GM19099 (cell line): Measurements from ENCODE around the gene EVPL.

Experiments
- POLR2A ChIP-seq: IDR thresholded peaks from 3 replicates; pipeline ENCODE4 v1.6.1; 2011; ENCODE audit warnings: low read depth; ENCODE audit not compliant: insufficient read length; ENCODE audit errors: extremely low read depth

The EVPL gene

DNA sequence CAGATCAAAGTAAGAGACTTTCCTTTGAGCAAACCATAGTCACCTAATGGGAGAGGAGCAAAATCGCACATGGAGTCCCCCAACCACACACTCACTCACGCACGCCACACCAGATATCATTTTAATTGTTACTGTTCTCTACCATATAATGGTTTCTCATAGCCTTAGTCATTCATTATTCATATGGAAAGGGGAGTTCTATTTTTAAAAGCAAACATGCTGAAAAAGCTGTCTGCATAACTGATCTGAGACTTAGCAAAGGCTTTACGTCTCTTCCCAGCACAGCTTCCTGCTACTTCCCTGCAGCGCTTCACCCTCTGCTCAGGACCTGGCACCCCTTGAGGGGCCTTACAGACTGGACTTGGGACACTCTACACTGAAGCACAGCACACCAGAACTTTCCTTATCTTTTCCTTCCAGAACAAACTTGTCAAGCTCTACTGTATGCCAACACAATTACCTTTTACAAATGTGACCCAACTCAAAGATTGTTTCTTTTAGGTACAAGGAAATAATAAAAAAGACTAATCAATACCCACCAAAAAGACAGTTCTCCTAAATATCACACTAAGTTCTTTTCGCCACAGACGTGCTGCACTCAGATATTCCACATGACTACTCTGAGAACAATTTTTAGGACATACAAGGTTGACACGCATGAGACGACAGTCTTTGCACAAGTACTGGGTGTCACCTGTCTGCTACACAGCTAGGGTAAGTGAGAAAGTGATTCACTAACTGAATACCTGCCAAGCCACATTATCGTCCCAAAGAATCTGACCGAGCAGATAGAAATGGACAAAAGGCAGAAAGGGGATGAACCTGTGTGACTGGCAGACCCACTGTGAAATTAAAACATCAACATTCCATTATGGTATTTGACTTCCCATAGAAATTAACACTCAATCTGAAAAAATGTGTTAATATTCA is 23.7 kb upstream of the EVPL start:
- TF ChIP-seq POLR2A = no peak

DNA sequence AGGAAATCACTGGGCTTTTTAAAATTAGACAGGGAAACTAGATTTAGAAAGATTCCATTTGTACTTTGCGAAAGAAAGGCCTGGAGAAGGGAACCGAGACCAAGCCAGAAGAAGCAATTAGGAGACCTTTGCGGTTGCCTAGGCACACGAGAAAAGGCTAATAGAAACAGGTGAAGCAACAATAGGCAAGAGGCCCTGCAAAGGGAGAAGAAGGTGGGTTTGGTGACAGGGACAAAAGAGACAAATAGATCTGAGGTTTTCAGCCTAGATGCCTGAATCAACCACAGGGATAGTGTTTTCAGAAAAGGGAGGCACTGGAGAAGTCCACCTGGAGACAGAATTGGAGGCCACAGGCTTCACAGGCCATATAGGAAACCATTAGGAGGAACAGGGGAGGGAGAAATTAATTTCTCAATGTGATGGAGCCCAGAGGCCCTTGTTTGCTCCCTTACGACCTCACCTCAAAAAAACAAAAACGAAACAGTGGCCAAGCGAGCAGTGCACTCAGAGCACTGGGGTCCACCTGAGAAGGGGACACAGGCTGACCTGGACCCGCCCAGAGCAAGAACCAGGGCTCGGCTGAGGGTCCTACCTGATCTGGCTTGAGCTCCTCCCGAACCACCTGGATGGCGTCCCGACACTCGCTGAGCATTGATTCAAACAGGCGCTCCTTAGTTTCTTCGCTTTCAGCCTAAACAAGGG is 22.9 kb upstream of the EVPL start:
- no peak for TF ChIP-seq POLR2A

- no peak for TF ChIP-seq POLR2A
Measured at GRCh38 chr17:76049239-76049638, 22.1 kb upstream of the EVPL start.

GRCh38 chr17:76048711-76049110 is 21.6 kb upstream of the EVPL start:
- TF ChIP-seq POLR2A = no peak

DNA sequence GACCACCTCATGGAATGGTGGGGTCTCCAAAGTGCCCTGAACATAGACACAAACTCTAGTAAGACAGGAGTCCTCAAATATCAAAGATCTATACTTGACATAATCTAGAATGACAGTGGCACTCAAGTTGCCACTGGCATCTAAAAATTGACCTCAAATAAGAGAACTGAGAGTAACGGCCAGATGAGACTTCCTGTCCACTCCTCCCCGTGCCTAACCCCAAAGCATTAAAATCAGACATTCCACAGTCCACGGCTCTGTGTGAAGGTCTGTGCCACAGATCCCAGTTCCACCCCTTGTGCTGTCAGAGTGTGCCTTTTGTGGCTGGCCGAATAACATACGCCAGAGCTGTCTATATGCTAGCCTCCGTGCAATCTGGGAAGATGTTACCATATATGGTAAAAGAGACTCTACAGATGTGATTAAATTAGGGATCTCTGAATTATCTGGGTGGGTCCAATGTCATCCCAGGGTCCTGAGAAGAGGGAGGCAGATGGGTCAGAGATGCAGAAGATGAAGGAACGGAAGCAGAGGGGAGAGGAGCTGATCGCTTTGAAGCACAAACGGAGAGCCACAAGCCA is 21.0 kb upstream of the EVPL start:
- no peak for TF ChIP-seq POLR2A

GRCh38 chr17:76046064-76046463 is 19.0 kb upstream of the EVPL start:
- no peak for TF ChIP-seq POLR2A

DNA sequence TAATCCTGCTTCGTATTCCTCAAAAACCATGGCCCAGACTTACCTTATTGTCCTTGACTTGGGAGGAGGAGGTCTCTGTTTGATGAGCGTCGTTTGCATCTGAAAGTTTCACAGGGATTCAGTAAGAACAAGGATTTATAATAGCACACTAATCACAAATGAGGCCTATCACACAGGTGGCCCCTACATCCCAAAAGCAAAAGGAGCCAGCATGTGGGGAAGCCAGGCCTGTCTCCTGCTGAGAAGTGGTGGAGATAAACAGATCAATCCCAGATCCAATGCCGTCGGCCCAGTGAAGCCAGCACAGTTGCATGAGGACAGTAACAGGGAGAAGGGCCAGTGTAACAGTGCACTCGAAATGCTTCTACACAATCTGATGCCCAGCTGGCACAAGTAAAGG is 13.3 kb upstream of the EVPL start:
- no peak for TF ChIP-seq POLR2A

DNA sequence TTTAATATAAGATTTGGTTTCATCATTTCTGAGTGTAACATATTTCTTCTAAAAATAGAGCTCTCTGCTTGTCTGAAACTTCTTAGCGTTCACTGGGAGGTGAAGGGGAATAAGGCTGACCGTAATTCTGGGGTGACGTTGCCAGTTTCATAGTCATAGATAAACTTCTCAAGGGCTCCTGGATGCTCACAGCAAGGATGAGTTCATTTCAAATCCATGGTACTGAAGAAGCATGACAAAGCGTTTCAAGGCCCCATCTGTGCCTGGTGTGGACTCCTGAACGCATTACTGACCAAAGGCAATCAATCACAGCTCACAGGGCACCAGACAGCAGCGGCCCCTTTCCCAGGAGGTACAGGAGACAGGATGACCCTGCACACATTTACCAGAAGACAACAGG is 12.0 kb upstream of the EVPL start:
- no peak for TF ChIP-seq POLR2A

GRCh38 chr17:76038050-76038449 is 10.9 kb upstream of the EVPL start:
- no peak for TF ChIP-seq POLR2A

GRCh38 chr17:76036497-76037261 is 9.6 kb upstream of the EVPL start:
- TF ChIP-seq POLR2A = no peak

GRCh38 chr17:76034428-76035350 is 7.6 kb upstream of the EVPL start:
- no peak for TF ChIP-seq POLR2A

- TF ChIP-seq POLR2A = no peak
Measured at GRCh38 chr17:76033139-76033538, 6.0 kb upstream of the EVPL start.

GRCh38 chr17:76032780-76033108 is 5.6 kb upstream of the EVPL start:
- TF ChIP-seq POLR2A = no peak
